CD4-positive, alpha-beta T cell (primary cell): ENCODE data around the gene STRN4. TPM values are rescaled to one million over a fixed set of nuclear protein-coding genes. Genes with fewer than 3 reads are reported as not detected.

ENCODE experiments used
- ATAC-seq: fragments of 200-7000 bp; cut with Tn5 transposase; one replicate; pipeline ENCODE4 v1.10.0; 2022; ENCODE audit warnings: mild to moderate bottlenecking; ENCODE audit not compliant: poor library complexity
- CTCF ChIA-PET: fragments of 350-600 bp; sonication (Branson Sonifier 250); formaldehyde crosslinking; loops from one replicate; lab custom pipeline; 2021; ENCODE audit warnings: antibody characterized with exemption, inconsistent platforms; lab: Charles Lee
- POLR2A ChIA-PET: fragments of 350-600 bp; sonication (Branson Sonifier 250); formaldehyde crosslinking; loops from one replicate; lab custom pipeline; 2021; ENCODE audit warnings: antibody characterized with exemption, inconsistent platforms; lab: Charles Lee
- DNase-seq, 14 experiments: peaks; one replicate each; pipeline ENCODE4 v3.0.0-alpha.2; 2013 to 2020; ENCODE audit warnings: mixed read lengths in 2 of 14
- H3K27ac ChIP-seq, 2 donors: one replicate each; pipeline versions ENCODE4 v1.5.1 to v1.7.0; 2013; ENCODE audit warnings: low read length in 2 of 2, low read depth in 1 of 2, mild to moderate bottlenecking in 1 of 2
- H3K27me3 ChIP-seq, 2 experiments: 1 replicate in 1 of 2; 2 replicates in 1 of 2; pipeline versions ENCODE4 v1.6.1 to v1.7.0; 2013; ENCODE audit warnings: low read length in 2 of 2, control low read depth in 1 of 2, mild to moderate bottlenecking in 1 of 2, moderate library complexity in 1 of 2; ENCODE audit not compliant: insufficient read depth in 2 of 2, control insufficient read depth in 1 of 2
- H3K36me3 ChIP-seq: one replicate; pipeline ENCODE4 v1.6.1; 2013; ENCODE audit warnings: low read length, control low read depth; ENCODE audit not compliant: insufficient read depth
- H3K4me1 ChIP-seq: one replicate; pipeline ENCODE4 v1.6.1; 2013; ENCODE audit warnings: low read length, control low read depth; ENCODE audit not compliant: insufficient read depth
- H3K4me3 ChIP-seq: one replicate; pipeline ENCODE4 v1.5.1; 2013; ENCODE audit warnings: mild to moderate bottlenecking, low read length, moderate library complexity
- H3K9me3 ChIP-seq, 2 experiments: 1 replicate in 1 of 2; 2 replicates in 1 of 2; pipeline versions ENCODE4 v1.6.1 to v1.7.0; 2013; ENCODE audit warnings: low read length in 2 of 2, mild to moderate bottlenecking in 2 of 2, control low read depth in 1 of 2, moderate library complexity in 1 of 2; ENCODE audit not compliant: control insufficient read depth in 1 of 2, insufficient read depth in 1 of 2
- H3K27ac Mint-ChIP-seq: one replicate; pipeline ENCODE4 v1.8.0; 2020; ENCODE audit warnings: mixed read lengths
- H3K27me3 Mint-ChIP-seq: one replicate; pipeline ENCODE4 v1.8.0; 2021; ENCODE audit warnings: mixed read lengths
- H3K36me3 Mint-ChIP-seq: one replicate; pipeline ENCODE4 v1.8.0; 2021; ENCODE audit warnings: low read depth, mixed read lengths
- H3K4me1 Mint-ChIP-seq: one replicate; pipeline ENCODE4 v1.8.0; 2021; ENCODE audit warnings: low read depth, mixed read lengths
- H3K4me3 Mint-ChIP-seq: one replicate; pipeline ENCODE4 v1.8.0; 2020; ENCODE audit warnings: mild to moderate bottlenecking, mixed read lengths
- H3K9me3 Mint-ChIP-seq: one replicate; pipeline ENCODE4 v1.8.0; 2020; ENCODE audit warnings: mixed read lengths
- CTCF ChIP-seq: fragments of 200-600 bp; IDR thresholded peaks from one replicate; pipeline ENCODE4 v1.8.0; 2022; ENCODE audit warnings: antibody characterized with exemption, mild to moderate bottlenecking
- intact Hi-C, 2 experiments: fragments of 100-400 bp; cut with DNase I in 1 of 2; cut with micrococcal nuclease in 1 of 2; formaldehyde crosslinking; loops; one replicate each; pipeline versions ENCODE4 v1.15.1 to v1.9.0; 2023 to 2025; cut with DNase I, micrococcal nuclease
- total RNA-seq, 174 experiments: library from RNA in 2 of 174; stranded (reverse) in 2 of 174; gene quantifications; one replicate each; pipeline ENCODE4 v1.2.3 and lab custom pipeline; 2021 to 2026

The STRN4 gene
- total RNA-seq, 2 experiments from 2014 or later, result 90.0 to 94.0 TPM

DNA sequence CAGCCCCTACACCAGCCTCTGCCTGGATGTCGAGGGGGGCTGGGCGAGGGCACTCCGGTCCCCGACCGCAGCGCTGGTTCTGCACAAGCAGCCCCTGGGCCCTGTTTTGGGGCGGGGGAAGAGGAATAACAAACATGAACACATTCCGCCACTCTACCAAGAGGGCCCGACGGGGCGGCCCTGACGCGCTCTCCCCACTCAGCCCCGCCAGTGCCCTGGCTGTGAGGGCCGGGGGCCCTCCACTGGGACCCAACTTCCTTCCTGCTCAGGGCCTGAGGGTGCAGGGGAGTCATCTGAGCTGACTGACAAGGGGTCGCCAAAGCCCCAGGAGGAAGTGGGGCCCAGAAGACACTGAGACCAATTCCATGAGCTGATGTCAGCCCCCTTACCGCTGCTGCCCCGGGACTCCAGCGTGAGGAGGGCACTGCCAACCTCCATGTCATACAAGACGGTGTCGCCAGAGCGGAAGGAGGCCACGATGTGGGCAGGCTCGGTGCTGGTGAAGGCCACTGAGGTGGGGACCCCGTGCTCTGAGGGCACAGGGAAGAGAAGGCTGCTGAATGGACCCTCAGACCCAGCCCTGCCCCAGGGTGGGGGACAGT lies 23.7 kb downstream of the STRN4 start:
- Histone ChIP-seq H3K27ac (no peak overlapping the region), H3K4me3 (no peak overlapping the region), H3K4me1 (peaks cover 32% of the 10 kb centered on the region), H3K27me3 (no peaks in the 10 kb centered on the region), H3K36me3 (peaks cover 71% of the 10 kb centered on the region), H3K9me3 (no peaks in the 10 kb centered on the region)
- Mint-ChIP-seq H3K9me3 (no peaks in the 10 kb centered on the region), H3K4me3 (no peak overlapping the region), H3K27ac (no peak overlapping the region), H3K4me1 (peaks cover 25% of the 10 kb centered on the region), H3K36me3 (peaks cover 63% of the 10 kb centered on the region), H3K27me3 (no peaks in the 10 kb centered on the region)
- intact Hi-C loops, result no loop called here
- ATAC-seq, result no peak
- CTCF ChIA-PET, result no interaction called here
- TF ChIP-seq CTCF, result no peak
- DNase-seq, result peak in 1 of 14 experiments; percentile 11
- POLR2A ChIA-PET, result no interaction called here

DNA sequence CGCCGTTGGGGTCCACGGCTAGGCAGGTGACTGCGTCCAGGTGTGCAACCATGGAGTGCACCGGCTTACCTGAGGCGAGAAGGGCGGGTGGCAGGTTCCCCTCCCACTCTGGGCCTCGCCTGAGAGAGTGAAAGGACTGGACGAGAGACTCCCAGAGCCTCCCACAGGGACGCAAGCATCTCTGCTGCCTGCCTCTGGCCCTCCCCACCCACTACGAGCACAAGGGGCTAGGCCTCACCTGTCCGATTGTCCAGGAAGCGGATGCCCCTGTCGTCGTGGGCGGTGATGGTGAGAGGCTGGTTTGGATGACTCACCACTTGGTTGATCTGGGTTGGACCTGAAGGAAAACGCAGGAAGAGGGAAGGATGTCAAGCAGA lies 24.3 kb downstream of the STRN4 start:
- Histone ChIP-seq H3K36me3 (peaks cover 66% of the 10 kb centered on the region), H3K27me3 (no peaks in the 10 kb centered on the region), H3K9me3 (no peaks in the 10 kb centered on the region), H3K4me3 (no peak overlapping the region), H3K4me1 (peaks cover 36% of the 10 kb centered on the region), H3K27ac (no peak overlapping the region)
- ATAC-seq (no peak), DNase-seq (peak in 1 of 14 experiments; percentile 8)
- no peak for TF ChIP-seq CTCF
- Mint-ChIP-seq H3K4me3 (no peak overlapping the region), H3K9me3 (no peaks in the 10 kb centered on the region), H3K27me3 (no peaks in the 10 kb centered on the region), H3K27ac (no peak overlapping the region), H3K36me3 (peaks cover 63% of the 10 kb centered on the region), H3K4me1 (peaks cover 25% of the 10 kb centered on the region)
- ChIA-PET CTCF (no interaction called here), POLR2A (no interaction called here)
- intact Hi-C loops, result no loop called here

- DNase-seq (peak in 1 of 14 experiments; percentile 15), ATAC-seq (no peak)
- H3K36me3 Mint-ChIP-seq, result peaks cover 63% of the 10 kb centered on the region
- peak overlapping the region; percentile 39 for H3K4me3 Mint-ChIP-seq
- Histone ChIP-seq H3K27me3 (no peaks in the 10 kb centered on the region), H3K4me3 (no peak overlapping the region), H3K27ac (no peak overlapping the region), H3K4me1 (peaks cover 36% of the 10 kb centered on the region), H3K9me3 (no peaks in the 10 kb centered on the region), H3K36me3 (peaks cover 60% of the 10 kb centered on the region)
- ChIA-PET CTCF (no interaction called here), POLR2A (no interaction called here)
- no peak overlapping the region for H3K27ac Mint-ChIP-seq
- no peaks in the 10 kb centered on the region for H3K9me3 Mint-ChIP-seq
- intact Hi-C loops, result no loop called here
- peaks cover 25% of the 10 kb centered on the region for H3K4me1 Mint-ChIP-seq
- H3K27me3 Mint-ChIP-seq, result no peaks in the 10 kb centered on the region
- no peak for TF ChIP-seq CTCF
These were observed 24.8 kb downstream of the STRN4 start for GRCh38 chr19:46721269-46722003.
